Limb (tissue), 2 donors: ENCODE data around the gene KIRREL2.

Experiments used
- DNase-seq, 2 donors: peaks; one replicate each; pipeline ENCODE4 v3.0.0-alpha.2; 2016; ENCODE audit errors: extremely low spot score in 2 of 2

The KIRREL2 gene

DNA sequence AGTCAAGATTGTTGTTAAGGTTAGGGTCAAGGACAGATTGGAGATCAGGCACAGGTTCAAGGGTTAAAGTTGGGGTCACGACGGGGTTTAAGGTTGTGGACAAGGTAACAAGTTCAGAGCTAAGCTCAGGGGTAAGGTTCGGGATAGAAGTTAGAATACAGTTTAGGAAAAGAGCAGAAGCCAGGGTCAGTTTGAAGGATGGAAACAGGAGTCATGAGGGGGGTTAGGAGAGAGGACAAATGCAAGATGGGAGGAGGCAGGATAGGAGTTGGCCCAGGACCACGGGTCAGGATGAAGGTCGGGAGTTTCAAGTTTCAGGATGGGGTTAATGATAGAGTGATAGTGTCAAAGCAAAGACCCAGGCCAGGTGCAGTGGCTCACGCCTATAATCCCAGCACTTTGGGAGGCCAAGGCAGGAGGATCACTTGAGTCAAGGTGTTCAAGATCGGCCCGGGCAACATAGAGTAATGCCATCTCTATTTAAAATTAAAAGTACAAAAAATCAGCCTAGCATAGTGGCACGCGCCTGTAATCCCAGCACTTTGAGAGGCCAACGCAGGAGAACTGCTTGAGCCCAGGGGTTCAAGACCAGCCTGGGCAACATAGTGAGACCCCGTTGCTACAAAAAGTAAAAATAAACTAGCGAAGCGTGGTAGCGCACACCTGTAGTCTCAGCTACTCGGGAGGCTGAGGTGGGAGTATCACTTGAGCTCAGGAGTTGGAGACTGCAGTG is 12.1 kb upstream of the KIRREL2 start:
- no peak for DNase-seq

GRCh38 chr19:35845215-35846037 is 11.3 kb upstream of the KIRREL2 start:
- DNase-seq: no peak

DNA sequence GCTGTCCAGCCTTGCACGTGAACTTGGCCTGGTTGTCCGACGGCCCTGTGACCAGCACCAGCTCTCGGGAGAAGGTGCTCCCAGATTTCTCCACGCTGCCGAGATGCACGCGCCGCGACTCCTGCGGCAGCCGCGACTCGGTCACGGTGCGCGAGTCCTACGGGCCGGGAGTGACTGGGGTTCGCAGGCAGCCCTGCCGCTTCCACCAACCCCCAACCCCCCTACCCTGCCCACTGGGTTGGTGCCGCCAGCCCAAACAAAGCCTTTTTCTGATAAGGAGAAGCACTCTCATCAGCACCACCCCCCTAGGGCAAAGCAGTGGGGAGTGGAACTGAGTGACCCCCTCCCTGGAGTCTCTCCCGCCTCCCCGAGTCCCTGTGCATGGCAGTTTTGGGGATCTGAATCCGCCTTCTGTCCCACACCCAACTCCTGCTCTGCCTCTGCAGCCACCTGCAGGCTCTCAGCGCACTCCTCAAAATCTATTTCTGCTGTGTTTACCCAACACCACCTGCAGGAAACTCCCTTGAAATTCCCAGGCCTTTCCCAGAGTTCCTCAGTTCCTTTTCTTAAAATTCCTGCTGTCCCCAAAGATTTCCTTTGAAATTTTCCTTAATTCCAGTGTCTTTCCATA is 10.6 kb upstream of the KIRREL2 start:
- no peak for DNase-seq

DNA sequence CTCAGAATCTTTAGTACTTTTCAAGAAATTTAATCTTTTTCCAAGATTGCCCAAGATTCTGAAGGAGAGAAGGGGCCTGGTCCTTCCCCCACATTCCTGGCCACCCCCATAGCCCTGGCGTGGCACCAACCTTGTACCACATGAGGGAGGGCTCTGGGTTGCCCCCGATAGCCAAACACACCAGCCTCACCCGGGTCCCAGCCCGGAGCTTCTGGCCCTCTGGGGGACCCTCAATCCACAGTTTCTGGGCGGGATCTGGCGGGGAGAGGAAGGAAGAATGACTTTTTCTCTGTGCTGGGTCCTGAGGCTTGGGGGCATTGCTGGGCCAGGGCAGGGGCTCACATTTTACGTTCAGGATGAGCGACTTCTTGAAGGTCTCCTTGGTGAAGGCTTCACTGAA is 8.8 kb upstream of the KIRREL2 start:
- DNase-seq: no peak

GRCh38 chr19:35848486-35848885 is 8.2 kb upstream of the KIRREL2 start:
- DNase-seq: no peak

DNA sequence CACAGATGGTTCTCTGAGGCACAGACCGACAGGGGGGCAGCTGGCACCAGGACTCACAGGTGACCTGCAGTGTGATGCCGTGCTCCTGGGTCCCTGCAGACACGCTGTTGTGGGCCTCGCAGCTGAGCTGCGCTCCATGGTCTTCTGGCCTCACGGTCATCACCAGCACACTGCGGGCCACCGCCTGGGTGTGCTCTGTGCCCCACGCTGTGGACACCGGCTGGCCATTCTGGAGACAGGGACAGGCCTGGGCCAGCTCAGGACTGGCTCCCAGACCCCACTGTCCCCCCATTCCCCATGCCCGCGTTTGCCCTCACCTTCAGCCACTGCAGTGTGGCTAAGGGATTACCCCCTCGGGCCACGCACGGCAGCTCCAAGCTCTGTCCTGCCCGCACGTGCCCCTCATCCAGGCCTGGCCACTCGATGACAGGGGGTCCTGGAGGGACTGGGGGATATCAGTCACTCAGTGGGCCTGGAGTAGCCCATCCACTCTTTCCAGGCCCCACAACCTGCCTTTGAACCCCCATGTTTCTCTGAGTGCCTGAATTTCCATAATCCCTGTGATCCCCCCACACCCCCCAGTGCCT is 7.7 kb upstream of the KIRREL2 start:
- no peak for DNase-seq

DNA sequence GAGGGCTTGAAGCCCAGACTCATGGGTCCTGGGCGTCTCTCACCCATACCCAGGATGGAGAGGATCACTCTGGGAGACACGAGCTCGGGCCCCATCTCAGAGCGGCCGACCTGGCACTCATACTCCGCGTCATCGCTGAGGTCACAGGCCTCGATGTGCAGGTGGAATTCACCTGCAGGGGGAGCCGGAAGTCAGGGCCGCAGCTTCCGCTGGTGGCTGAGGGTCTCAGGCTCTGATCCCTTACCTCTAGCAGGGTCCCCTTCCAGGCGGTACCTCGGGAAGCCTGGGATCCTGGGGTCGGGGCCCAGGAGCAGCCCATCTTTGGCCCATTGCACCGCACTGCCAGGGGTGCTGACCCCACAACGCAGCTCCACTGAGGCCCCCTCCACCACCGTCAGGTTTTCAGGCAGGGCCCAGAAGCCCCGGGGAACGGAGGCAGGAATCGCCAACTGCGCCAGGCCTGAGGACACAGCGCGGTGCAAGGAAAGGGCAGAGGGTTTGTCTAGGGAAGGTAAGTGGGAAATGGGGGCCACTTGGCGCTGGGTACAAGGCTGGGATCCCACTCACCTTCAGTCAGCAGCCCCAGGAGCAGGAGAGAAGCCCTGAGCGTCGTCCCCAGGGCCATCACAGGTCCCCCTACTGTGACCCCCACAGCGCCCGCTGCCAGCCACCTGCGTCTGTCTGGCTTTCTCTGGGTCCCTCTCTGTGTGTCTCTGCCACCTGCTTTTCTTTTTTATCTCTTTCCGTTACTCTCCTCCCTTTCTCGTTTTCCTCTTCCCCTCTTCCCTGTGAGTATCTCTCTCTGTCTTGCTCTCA is 5.3 kb upstream of the KIRREL2 start:
- no peak for DNase-seq

DNA sequence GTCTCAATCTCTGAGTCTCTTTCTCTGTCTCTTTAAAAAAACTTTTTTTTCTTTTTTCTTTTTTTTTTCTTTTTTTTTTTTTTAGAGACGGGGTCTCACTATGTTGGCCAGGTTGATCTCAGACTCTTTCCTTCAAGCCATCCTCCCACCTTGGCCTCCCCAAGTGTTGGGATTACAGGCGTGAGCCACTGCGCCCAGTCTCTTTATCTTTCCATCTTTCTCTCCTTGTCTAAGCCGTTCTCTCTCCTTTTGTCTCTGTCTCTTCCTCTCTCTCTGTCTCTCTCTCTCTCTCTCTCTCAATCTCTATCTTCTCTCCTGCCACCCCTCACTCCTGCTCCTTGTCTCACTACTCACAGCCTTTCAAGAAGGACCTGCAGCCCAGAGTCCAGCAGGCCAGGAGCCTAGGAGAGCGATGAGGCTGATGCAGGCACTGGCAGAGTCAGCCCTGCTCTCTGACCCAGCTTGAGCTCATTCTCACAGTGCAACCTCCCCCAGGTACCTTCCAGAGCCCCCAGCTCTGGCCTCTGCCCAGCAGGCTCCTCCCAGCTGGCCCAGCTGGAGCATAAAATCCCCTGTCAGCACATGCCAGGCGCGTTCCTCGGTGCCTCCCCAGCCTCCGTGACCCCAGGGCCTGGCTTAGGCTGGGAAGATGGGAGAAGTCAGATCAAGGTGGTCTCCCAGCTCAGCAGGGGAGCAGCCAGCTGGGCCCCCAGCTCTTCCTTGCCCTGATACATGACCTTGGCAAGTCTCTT is 4.5 kb upstream of the KIRREL2 start, which contains the start of gene NPHS1:
NPHS1 (minus strand) TSS at position 476 of the 752 bp plus-strand sequence. CDS start 667 bp downstream, outside the sequence.
- DNase-seq: no peak

DNA sequence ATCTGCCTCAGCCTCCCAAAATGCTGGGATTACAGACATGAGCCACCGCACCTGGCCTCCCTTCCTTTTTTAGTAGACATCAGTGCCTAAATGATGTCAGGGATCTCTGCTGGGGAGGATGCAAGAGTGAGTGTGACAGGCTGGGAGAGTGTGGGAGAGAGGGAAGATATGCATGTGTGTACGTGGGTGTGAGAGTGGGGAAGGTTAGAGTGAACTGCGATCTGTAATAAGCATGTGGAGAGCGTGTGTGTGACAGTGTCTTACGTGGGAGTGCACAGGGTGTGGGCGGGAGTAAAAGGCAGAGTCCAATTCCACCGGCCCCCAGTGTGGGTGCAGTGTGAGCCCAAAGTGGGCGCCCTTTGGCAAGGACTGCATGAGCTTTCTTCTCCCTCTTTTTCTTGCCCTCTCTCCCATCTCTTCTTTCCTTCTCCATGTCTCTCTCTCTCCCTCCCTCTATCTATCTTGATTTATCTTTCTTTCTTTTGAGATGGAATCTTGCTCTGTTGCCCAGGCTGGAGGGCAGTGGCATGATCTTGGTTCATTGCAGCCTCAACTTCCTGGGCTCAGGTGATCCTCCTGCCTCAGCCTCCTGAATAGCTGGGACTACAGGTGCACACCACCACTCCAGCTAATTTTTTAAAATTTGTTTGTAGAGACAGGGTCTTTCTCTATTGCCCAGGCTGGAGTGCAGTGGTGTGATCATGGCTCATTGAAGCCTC is 3.5 kb upstream of the KIRREL2 start:
- no peak for DNase-seq

DNA sequence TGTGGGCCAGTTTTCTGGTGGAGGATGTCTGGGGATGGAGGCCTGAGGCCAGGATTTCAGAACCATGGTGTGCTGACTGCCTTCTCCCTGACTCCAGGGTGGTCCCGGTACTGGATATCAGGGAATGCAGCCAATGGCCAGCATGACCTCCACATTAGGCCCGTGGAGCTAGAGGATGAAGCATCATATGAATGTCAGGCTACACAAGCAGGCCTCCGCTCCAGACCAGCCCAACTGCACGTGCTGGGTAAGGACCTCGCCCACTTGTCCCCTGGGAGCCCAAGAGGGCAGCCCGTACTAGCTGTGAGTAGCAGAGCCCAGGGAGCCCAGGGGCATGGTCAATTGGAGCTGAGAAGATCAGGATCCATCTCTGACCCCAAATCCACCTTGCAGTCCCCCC is 1.6 kb downstream of the KIRREL2 start:
- DNase-seq: no peak

DNA sequence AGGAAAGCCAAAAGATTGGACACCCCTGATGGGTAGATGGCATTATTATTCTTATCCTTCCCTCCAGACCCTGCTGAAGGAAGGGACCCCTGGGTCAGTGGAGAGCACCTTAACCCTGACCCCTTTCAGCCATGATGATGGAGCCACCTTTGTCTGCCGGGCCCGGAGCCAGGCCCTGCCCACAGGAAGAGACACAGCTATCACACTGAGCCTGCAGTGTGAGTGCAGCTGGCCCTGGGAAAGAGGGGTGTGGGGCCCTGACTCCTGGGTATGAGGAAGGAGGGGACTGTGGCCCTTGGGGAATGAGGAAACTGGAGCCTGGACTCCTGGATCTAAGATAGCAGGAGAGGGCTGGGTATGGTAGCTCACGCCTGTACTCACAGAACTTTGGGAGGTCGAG is 2.7 kb downstream of the KIRREL2 start:
- DNase-seq: no peak

DNA sequence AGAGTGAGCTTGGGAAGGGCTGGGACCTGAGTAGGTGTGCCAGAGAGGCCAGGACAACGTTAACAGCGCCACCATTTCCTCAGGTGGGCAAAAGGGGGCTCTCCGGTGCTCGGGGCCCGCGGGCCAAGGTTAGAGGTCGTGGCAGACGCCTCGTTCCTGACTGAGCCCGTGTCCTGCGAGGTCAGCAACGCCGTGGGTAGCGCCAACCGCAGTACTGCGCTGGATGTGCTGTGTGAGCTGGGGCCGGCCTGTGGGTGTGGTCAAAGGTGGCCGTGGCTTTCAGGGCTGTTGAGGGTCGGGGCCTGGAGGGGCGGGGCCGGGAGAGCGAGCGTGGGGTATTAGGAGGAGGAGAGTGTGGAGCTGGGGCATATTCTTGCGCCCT is 3.7 kb downstream of the KIRREL2 start:
- no peak for DNase-seq

- DNase-seq: no peak
Measured at GRCh38 chr19:35860818-35861639, 4.3 kb downstream of the KIRREL2 start.

DNA sequence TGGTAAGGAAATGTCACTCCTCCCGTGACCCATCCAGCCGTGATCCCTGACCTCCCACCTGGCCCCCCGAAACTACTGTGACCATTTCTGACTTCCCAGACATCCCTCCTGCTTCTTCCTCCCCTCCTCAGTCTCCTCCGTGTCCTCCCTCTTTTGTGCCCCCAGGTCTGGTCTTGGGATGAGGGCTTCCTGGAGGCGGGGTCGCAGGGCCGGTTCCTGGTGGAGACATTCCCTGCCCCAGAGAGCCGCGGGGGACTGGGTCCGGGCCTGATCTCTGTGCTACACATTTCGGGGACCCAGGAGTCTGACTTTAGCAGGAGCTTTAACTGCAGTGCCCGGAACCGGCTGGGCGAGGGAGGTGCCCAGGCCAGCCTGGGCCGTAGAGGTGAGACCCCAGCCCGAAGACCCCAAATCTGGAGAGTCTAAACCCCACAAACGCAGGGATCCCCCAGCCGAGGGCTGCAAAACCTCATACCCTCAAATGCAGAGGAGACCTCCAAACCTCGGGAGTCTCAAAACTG is 5.0 kb downstream of the KIRREL2 start:
- no peak for DNase-seq

DNA sequence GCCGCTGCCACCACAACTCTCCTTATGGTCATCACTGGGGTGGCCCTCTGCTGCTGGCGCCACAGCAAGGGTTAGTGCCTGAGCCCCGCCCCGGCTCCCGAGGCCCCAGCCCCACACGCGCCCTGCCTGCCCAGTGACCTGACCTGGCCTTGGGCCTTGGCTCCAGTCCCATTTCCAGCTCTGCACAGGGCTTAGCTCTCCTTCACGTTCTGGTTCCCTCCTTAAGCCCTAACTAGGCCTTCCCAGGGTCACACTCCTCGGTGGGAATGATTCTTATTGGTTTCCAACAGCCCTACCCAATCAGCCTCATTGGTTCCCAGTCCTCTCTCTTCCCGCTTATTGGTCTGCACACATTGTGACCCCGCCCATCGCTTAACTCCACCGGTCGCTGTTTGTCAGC is 5.8 kb downstream of the KIRREL2 start:
- no peak for DNase-seq

DNA sequence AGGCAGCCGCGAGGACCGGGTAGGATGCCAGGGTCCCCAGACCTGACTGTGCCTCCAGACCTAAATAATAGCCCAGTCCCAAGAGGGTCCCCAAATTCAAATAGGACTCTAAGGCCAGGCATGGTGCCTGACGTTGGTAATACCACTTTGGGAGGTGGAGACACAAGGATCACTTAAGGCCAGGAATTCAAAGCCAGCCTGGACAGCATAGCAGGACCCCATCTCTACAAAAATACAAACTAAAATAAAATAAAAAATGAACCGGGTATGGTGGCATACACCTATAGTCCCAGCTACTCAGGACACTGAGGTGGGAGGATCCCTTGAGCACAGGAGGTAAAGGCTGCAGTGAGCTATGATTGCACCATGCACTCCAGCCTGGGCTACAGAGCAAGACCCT is 6.3 kb downstream of the KIRREL2 start:
- no peak for DNase-seq

DNA sequence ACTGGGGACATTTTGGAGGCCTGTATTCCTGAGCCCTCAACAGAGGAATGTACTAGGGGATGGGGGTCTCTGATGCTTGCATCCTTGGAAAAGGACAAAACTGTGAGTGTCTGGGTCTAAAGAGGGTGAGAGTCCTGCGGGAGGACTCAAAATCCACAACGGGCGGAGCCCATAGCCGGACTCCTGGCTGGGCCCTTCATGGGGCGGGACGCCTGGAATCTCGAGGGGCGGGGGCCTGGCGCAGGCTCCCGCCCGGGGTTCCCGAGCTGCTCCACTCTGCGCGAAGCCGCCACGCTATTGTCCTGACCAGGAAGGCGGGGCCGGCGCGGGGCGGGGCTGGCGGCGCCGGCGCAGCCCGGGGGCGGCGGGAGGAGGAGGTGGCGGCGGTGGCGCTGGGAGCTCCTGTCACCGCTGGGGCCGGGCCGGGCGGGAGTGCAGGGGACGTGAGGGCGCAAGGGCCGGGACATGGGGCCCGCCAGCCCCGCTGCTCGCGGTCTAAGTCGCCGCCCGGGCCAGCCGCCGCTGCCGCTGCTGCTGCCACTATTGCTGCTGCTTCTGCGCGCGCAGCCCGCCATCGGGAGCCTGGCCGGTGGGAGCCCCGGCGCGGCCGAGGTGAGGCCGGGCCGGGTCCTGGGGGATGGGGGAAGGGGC is 11.6 kb downstream of the KIRREL2 start, which contains the start of gene APLP1:
APLP1 (plus strand) TSS at position 403 of the 651 bp plus-strand sequence; CDS start at position 466, 63 bp downstream.
- peak; percentile 32 to 85 for DNase-seq

DNA sequence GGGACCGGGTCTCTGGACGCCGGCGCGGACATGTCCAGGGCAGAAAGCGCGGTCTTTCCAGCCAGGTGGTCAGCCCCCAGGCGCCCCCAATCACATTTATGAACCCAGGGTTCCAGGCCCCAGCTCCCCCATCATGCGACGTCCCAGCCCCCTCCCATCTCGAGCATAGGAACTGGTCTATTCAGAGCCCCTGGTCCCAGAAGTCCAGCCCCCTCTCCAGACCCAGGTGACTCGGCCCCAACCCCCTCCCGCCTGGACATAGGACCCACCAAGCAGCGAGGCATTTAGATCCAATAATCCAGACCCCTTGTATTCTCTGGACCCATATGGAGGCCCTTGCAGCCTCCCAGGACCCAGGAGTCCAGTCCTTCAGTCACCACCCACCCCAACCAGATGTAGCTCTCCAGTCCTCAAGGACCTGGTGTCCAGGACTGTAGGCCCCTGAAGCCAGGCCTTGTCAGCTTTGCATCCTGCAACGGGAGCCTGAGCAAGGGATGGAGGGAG is 12.2 kb downstream of the KIRREL2 start:
- no peak for DNase-seq
